ENCODE results near the gene INPP4A.

GRCh38 chr2:98426771-98427170, 17.9 kb upstream of the INPP4A start:
- TF ChIP-seq POLR2A (IDR thresholded peaks at IDR 0.05; ENCODE audit: low read depth) (no peak), CTCF (IDR thresholded peaks at IDR 0.05) (no peak), POLR2AphosphoS5 (IDR thresholded peaks at IDR 0.05) (no peak)
